HG02943 (cell line): ENCODE results near the gene ACCS.

Experiments
- ATAC-seq: cut with Tn5 transposase; IDR thresholded peaks from one replicate; pipeline ENCODE4 v1.9.1; 2021; ENCODE audit warnings: mild to moderate bottlenecking, low read depth, moderate library complexity; ENCODE audit not compliant: unreplicated experiment

The ACCS gene

DNA sequence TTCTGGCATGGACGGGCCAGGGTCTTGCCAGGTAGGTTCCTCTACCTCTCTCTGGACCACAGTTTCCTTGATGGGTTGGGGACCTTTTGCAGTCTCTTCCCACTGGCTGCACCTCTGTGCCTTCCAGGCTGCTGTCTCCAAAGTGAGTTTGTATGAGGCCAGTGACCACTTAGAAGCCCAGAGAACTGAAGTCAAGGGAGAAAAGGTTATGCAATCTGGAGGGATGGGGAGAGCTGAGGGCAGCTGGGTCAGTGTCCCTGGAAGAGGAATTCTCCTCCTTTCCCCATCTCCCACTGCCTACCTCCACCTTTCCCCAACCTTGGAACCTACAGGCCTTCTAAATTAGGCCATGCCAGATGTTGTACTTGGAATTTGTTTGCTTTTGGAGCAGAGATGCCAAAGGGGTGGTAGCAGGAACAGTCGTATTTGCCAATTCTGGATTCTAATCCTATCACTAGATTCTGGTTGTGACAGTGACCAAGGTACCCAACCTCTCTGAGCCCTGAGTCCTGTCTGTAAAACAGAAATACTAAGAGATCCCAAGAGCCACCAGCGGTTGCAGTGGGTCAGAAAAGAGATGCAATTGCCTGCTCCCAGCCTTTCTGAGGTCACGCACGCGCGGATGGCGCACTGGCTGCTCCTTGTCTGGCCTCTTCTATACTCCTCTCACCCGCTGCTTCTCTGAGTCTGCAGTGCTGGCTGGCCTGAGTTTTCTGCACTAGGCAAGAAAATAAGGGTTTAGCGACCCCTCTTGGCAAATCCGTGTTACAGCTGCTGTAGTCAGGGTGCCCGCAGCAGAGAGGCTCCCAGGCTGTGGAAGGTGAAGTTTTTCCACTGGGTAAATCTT, 29.0 kb upstream of the ACCS start:
- no peak for ATAC-seq

DNA sequence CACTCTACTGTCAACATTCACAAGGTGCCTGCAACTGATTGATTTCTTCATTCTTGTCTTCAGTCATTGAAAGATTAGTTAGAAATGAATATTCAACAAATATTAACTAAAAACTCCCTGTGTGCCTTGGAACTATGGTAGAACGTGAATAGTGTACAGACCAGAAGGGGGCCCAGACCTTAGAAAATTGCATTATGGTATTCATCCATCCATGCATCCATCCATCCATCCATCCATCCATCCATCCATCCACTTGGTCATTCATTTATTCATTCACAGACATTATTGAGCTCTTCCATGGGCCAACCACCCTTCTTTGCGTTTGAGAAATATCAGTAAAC, 28.4 kb upstream of the ACCS start:
- no peak for ATAC-seq

DNA sequence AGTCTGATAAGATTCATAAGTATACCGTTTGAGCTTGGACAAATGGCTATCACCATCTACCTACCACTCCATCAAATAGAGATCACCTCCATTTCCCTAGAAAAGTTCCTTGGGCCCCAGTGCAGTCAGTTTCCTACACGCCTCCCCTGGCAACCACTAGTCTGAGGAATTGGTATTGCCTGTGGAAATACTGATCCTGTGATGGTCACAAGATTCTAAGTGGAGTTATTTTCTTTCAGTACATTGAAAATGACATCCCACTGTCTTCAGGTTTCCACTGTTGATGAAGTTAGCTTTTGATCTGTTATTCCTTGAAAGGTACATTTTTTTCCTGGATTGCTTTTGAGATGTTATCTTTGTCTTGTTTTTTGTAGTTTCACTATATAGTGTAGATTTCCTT, 22.9 kb upstream of the ACCS start:
- ATAC-seq: no peak

DNA sequence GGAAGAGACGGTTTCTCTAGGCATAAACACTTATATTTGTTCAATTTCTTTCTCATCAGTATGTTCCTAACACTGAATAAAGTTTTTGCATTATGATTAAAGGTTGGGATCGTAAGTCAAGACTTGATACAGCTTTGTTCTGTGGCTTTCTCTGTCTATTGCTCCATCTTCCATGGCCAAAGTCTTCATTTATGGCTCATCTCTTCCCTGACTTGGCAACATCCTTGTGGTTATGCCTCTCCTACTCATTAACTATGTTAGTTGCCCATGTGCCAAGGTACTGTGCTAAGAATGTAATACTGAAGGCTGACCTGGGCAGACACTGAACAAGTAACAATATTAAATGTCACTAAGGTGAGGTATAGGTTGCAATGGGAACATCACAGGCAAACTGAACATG, 19.9 kb upstream of the ACCS start:
- ATAC-seq: no peak

DNA sequence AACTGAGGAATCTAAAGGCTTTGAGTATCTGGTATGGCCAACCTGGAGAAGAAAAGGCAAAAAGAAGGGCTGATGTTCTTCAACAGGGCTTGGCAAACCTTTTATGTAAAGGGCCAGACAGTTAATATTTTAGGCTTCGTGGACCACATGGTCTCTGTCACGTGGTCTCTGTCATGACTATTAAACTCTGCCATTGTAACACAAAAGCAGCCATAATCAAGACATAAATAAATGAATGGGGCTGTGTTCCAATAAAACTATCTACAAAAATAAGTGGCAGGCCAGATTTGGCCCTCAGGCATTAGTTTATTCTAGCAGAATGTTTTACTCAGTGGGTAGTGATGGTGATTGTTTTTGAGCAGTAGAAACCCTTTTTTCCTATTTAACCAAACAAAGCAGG, 18.8 kb upstream of the ACCS start:
- ATAC-seq: no peak

DNA sequence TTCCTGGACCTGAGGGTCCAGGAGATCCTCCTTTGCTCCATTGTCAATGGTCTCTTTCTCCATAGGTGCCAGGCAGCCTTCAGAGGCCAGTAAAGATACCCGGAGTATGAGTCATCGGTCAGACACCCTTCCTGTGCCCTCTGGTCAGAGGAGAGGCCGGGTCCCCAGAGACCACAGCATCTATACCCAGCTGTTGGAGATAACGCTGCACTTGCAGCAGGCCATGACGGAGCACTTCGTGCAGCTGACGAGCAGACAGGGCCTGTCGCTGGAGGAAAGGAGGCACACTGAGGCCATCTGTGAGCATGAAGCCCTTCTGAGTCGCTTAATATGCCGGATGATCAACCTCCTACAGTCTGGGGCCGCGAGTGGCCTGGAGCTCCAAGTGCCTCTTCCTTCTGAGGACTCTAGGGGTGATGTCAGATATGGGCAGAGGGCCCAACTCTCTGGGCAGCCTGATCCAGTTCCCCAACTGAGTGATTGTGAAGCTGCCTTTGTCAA, 18.1 kb upstream of the ACCS start, which contains the start of gene ACCSL:
Gene ACCSL, plus strand, starts transcription at position 51 of the 501 bp plus-strand sequence. Its CDS starts 56 bp downstream, at position 107.
- ATAC-seq: no peak

DNA sequence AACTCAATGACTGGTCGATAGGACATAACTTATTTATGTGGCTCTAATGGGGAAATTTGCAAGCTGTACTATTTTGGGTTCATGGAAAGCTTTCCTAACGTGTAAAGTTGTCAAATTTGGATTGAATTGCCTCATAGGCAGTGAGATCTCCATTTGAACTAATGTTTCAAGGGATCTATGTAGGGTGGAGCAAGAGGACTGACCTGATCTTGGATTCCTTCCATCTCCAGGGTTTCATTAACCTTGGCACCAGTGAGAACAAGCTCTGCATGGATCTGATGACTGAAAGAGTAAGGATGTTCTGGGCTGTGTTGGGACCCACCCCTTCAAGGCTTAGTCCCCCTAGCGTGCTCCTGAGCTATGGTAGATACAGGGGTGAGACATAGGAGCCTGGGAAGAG, 16.2 kb upstream of the ACCS start:
- no peak for ATAC-seq

DNA sequence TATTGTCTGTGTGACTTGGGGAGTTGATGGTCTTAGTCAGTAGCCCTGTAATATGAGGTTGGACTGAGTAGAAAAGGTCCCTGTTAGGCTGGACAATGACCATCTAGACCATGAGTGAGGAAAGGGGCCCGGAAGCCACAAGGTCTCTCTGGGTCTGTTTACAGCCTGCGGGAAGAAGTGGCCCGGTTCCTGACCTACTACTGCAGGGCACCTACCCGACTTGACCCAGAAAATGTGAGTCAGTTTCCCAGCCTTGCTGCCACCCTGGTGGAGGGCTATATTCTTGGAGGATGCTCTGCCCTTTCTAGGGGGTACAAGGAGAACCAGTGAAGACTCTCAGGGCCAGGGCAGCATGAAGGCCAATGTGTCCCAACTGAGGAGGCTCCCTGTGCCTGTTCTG, 14.9 kb upstream of the ACCS start:
- ATAC-seq: no peak

DNA sequence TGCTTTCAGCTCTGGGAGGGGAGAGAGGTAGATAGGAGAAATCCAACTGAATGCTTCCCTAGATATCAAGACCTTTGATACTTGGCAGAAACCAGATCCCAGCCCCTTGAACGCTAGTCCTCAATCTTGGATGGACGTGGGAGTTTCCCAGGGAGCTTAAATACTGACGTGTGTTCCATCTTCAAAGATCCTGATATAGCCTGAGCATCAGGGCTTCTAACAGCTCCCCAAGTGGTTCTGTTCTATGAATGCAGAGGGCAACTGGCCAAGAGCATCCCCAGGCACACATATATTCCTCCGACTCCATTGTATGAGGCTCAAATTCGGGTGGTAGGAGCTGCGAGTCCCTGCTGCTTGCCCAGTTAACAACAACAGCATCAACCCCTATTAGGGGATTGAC, 8.7 kb upstream of the ACCS start:
- no peak for ATAC-seq

DNA sequence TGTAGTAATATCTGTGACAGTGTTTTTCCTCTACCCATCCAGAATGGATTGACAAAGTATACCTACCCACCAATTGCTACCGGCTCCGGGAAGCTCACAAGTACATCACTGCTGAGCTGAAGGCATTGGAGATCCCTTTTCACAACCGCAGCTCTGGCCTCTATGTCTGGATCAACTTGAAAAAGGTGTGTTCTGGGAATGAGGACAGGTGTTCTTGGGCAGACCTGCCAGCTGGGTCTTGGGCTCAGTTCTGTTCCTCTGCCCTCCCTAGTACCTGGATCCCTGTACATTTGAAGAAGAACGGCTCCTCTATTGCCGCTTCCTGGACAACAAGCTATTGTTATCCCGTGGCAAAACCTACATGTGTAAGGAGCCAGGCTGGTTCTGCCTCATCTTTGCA, 7.8 kb upstream of the ACCS start:
- ATAC-seq: no peak

DNA sequence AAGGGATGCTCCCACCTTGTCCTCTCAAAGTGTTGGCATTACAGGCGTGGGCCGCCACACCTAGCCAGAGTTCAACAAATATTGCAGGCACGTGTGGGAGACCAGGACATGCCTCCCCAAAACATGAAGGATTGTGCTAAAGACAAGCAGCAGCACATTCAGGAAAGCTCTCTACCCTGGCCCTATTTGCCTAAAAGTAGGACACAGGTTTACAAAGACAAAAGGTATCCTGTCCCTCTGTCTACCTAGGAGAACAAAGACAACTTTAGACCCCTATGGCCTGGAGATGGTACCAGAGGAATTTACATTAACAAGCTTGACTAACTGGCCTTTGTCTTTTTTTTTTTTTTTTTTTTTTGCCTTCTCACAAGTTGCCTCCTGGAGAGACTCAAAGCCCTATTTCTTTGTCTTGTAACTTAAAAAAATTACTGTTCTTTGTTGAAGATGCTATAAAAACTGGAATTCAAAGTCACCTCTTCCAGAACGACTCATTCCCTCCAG, 859 bp upstream of the ACCS start:
- ATAC-seq: no peak

DNA sequence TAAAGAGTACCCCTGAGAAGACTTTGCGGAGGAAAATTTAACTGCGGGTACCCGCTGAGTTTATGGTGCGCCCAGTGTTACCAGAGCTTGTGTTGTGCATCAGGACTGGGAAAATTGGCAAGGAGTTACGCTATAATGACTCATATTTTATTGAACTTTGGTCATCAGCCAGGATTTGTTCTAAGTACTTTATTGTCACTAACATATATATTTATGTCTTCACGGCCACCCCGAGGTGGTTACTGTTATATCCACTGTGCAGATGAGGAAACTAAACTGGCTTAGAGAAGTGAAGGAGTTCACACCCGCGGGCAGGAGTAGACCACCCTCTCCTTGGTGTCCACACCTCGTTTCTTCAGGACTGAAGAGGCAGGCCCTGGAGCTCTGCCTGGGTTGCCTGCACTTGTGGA, 667 bp downstream of the ACCS start:
- ATAC-seq: no peak

DNA sequence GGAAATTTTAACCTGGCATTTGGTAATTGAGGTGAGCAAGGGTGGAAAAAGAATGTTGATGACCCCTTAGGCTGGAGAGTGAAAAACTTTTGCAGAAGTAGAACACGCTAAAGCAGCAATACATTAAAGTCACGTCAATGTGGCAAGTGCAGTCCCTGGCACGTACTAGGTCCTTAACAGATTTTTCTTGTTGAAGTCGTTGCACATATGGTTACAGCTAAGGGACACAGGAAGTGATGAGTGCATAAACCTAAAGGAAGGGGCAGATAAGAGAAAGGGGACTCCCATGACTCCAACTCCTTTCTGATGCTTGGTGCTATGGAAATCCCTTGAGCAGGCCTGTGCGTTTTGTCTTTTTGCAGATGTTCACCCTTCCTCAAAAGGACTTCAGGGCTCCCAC, 1.2 kb downstream of the ACCS start:
- ATAC-seq: no peak

DNA sequence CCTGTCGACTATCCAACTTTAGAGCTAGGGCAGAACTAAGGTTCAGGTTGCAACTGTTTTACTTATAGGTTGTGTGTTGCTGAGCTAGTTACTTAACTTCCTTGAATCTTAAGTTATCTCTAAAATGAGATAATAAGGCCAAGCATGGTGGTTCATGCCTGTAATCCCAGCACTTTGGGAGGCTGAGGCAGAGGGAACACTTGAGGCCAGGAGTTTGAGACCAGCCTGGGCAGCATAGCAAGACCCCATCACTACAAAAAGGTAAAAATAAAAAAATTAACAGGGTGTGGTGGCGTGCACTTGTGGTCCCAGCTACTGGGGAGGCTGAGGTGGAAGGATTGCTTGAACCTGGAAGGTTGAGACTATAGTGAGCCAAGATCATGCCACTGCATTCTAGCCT, 2.1 kb downstream of the ACCS start:
- ATAC-seq: no peak

DNA sequence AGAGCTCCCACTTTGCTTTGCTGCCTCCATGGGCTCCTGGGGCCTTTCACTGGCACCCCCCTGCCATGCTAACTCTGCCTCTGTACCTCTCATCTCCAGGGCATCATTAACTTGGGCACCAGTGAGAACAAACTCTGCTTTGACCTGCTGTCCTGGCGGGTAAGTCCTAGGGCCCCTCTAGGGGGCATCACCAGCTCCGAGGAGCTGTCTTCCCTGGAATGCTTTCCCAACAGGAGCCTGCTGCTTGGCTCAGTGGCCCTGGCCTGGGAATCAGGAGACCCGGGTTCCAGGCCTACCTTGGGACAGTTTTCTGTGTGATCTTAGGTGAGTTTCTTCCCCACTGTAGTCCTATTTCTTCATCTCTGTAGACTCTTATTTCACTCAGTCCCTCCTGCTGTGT, 5.1 kb downstream of the ACCS start:
- ATAC-seq: no peak

DNA sequence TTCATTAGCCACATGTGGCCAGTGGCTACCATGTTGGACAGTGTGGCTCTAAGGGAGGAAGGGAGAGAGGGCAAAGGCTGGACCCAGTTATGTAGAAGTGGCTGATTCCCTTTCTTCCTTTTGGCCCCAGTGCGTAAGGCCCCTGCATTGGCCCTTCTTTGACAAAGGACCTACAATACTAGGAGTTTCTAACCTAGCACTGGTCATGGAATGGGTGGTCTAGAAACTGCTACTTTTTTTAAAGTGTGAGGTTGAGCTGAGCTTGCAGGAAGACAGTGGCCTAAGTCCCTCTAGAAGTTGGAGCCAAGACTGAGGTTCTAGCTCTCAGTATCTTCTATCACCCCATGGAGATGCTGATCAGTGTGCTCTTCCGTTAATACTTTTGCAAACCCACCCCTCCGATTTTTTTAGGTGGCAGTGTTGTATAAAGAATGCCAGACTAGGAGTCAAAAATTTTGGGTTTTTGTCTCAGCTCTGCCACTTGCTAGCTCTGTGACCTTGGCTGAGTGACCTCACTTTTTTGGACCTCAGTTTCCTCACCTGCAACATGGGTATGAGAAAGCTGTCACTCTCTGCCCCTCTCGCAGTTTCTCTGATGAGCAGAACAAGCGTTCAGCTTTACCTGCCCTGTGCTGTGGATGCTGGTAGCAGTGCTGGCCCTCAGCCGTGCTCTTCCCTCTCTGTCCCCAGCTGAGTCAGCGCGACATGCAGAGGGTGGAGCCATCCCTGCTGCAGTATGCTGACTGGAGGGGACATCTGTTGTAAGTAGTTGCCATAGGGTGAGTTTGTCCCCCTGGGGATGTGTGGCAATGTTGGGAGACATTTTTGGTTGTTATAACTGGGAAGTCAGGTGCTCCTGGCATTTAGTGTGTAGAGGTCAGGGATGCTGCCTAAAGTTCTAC, 6.9 kb downstream of the ACCS start:
- no peak for ATAC-seq

DNA sequence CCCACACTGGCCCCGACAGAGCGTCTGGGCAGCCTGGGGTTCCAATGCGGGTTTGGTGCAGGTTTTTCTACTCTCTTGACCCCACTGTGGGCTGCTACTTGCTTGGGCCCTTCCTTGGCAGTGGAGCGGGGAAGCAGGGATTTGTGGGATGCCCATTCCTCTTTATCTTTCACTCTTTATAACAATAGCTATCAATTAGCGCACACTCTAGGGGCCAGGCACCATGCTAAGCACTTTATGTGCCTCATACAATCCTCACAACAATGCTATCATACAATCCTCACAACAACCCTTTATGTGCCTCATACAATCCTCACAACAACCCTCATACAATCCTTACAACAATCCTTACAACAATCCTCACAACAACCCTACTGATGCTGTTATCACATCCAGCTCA, 12.7 kb downstream of the ACCS start:
- no peak for ATAC-seq

DNA sequence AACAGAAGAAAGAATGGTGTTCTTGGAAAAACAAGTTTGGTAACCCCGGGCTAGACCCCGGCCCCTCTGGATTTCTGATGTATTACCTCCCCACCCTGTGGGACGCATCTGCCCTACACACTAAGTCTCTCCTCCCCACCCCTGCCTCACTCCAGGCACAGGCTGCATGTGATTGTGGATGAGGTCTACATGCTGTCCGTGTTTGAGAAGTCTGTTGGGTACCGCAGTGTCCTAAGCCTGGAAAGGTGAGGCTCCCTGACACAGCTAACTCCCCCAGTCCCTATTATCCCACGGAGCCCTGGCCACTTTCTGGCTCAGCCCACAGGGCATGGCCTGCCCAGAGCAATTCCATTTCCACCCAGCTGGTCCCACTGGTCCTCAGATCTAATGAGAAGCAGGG, 13.3 kb downstream of the ACCS start:
- ATAC-seq: no peak

DNA sequence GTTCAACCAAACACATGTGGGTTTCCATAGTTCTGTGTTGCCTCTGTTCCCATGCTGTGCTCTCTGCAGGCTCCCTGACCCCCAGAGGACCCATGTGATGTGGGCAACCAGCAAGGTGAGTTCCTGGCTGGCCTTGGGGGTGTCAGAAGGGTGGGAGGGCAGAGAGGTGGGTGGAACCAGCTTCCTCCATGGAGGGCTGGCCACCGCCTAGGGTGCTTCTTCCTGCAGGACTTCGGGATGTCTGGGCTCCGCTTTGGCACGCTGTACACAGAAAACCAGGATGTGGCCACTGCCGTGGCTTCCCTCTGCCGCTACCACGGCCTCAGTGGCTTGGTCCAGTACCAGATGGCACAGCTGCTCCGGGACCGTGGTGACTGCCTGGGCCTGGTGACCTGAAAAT, 14.9 kb downstream of the ACCS start:
- ATAC-seq: no peak

DNA sequence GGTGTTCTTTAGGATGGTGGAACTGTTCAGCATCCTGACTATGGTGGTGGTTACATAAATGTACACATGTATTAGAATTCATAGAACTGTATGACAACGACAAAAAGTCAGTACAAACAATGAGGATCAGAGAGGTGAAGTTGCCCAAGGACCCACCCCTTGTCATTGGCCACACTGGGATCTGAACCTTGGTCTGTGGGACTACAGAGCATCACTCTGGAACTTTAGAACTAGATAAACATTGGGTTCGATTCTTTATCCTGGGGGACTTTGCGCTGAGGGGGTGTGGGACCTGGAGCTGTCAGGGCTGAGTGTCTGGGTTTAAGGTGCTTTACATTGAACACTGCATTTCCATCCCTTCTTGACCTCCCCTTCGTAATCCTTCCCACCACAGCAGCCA, 16.6 kb downstream of the ACCS start:
- ATAC-seq: no peak

DNA sequence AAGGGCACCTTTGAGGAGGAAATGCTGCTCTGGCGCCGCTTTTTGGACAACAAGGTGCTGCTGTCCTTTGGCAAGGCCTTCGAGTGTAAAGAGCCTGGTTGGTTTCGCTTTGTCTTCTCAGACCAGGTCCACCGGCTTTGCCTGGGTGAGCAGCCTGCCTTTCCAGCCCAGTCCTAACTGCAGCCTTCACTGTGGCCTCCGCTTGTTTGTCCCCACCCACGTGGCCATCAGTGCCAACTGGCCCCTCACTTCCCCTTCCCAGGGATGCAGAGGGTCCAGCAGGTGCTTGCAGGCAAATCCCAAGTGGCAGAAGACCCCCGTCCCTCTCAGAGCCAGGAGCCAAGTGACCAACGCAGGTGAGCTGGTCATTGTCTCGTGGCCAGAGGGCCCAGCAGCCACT, 17.4 kb downstream of the ACCS start:
- no peak for ATAC-seq
